ENCODE data around the gene DGKG.

Gene DGKG

GRCh38 chr3:186169379-186169778, 192.7 kb downstream of the DGKG start:
- H3K9me3 ChIP-seq, result no peaks in the 10 kb centered on the region
- no peak for TF ChIP-seq CTCF (IDR thresholded peaks at IDR 0.05; ENCODE audit: low read depth, low read length)
- H3K36me3 ChIP-seq, result 0 out of 2 replicates have a peak, but pooled peaks cover 3% of the 10 kb centered on the region
- no peaks in the 10 kb centered on the region for H3K4me1 ChIP-seq
- no peak overlapping the region for H3K4me3 ChIP-seq (ENCODE audit: low read depth, low read length)
- no peak for DNase-seq
- H3K27me3 ChIP-seq, result no peaks in the 10 kb centered on the region

- no peak overlapping the region for H3K4me3 ChIP-seq (ENCODE audit: low read depth, low read length)
- no peaks in the 10 kb centered on the region for H3K27me3 ChIP-seq
Measured at GRCh38 chr3:186168976-186169375, 193.1 kb downstream of the DGKG start.

GRCh38 chr3:186167646-186168395, 194.2 kb downstream of the DGKG start:
- no peak overlapping the region for H3K4me3 ChIP-seq (ENCODE audit: low read depth, low read length)
- H3K4me1 ChIP-seq, result no peaks in the 10 kb centered on the region
- no peaks in the 10 kb centered on the region for H3K9me3 ChIP-seq
- no peak for DNase-seq
- H3K36me3 ChIP-seq, result no peaks in the 10 kb centered on the region
- TF ChIP-seq CTCF (IDR thresholded peaks at IDR 0.05; ENCODE audit: low read depth, low read length), result no peak
- H3K27me3 ChIP-seq, result no peaks in the 10 kb centered on the region

More at GRCh38 chr3:186168976-186169375, 193.1 kb downstream of the DGKG start:
- H3K36me3 ChIP-seq, result 0 out of 2 replicates have a peak, but pooled peaks cover 3% of the 10 kb centered on the region
- H3K4me1 ChIP-seq, result no peaks in the 10 kb centered on the region
- no peak for TF ChIP-seq CTCF (IDR thresholded peaks at IDR 0.05; ENCODE audit: low read depth, low read length)
- no peak for DNase-seq
- no peaks in the 10 kb centered on the region for H3K9me3 ChIP-seq

GRCh38 chr3:186166491-186167288, 195.3 kb downstream of the DGKG start:
- Histone ChIP-seq H3K27me3 (no peaks in the 10 kb centered on the region), H3K36me3 (no peaks in the 10 kb centered on the region; the same call in 1 of the 2 replicates), H3K4me1 (no peaks in the 10 kb centered on the region), H3K4me3 (ENCODE audit: low read depth, low read length) (no peak overlapping the region), H3K9me3 (no peaks in the 10 kb centered on the region)
- TF ChIP-seq CTCF (IDR thresholded peaks at IDR 0.05; ENCODE audit: low read depth, low read length), result no peak
- no peak for DNase-seq

GRCh38 chr3:186166036-186166435, 196.0 kb downstream of the DGKG start:
- no peak for DNase-seq
- Histone ChIP-seq H3K27me3 (no peaks in the 10 kb centered on the region), H3K36me3 (no peaks in the 10 kb centered on the region; the same call in 1 of the 2 replicates), H3K4me3 (ENCODE audit: low read depth, low read length) (no peak overlapping the region), H3K9me3 (no peaks in the 10 kb centered on the region), H3K4me1 (no peaks in the 10 kb centered on the region)
- no peak for TF ChIP-seq CTCF (IDR thresholded peaks at IDR 0.05; ENCODE audit: low read depth, low read length)

GRCh38 chr3:186165331-186165730, 196.7 kb downstream of the DGKG start:
- DNase-seq, result no peak
- H3K27me3 ChIP-seq, result no peaks in the 10 kb centered on the region
- TF ChIP-seq CTCF (IDR thresholded peaks at IDR 0.05; ENCODE audit: low read depth, low read length), result no peak
- no peak overlapping the region for H3K4me3 ChIP-seq (ENCODE audit: low read depth, low read length)
- H3K36me3 ChIP-seq, result peaks cover 6% of the 10 kb centered on the region
- no peaks in the 10 kb centered on the region for H3K4me1 ChIP-seq
- H3K9me3 ChIP-seq, result no peaks in the 10 kb centered on the region

Data from BE2C (cell line).